ENCODE data around the gene KIF16B. TPM values are rescaled to one million over a fixed set of nuclear protein-coding genes. Genes with fewer than 3 reads are reported as not detected.

Gene KIF16B
- total and polyA plus RNA-seq, 2 of the 8 experiments (the other 6 are each of a cell fraction or from before 2014, with no cell fraction given), result 3.0 to 9.2 TPM

DNA sequence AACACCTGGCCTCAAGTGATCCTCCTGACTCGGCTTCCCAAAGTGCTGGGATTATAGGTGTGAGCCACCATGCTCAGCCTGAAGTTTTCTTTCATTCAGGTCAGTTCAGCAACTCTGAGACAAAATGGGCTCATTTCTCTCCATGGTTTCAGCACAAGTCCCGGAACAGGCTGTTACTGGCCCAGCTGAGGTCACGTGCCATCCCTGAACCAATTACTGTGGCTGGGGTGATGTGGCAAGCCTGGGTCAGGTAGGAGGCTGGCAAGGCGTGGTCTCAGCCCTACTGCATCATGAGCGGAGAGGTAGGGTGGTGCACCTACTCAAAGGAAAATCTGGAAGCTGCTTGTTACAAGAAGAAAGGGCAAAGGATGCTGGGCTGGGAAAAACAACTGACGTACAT lies 326.4 kb downstream of the KIF16B start (continued):
- TF ChIP-seq RAD21 (IDR thresholded peaks at IDR 0.05 in 1 of 2, conservative IDR thresholded peaks at IDR 0.05 in 1 of 2; ENCODE audit: low read depth in 2 of 2, low read length in 2 of 2), result no peak
- TF ChIP-seq FOSL1 (IDR thresholded peaks at IDR 0.05; ENCODE audit: insufficient read depth, low read depth, low read length), result no peak

All from H1 (cell line).